Transverse colon (tissue), 3 donors: ENCODE data around the gene RPL28.
"Not testable (repeated sequence)": the region's sequence is repeated elsewhere in the genome, so short reads cannot be mapped to it uniquely, and the experiment has no call there.

ENCODE experiments used
- CTCF ChIP-seq, 5 experiments: fragments of 200-600 bp in 3 of 5; fragments of 450-650 bp in 2 of 5; sonication (generic) in 3 of 5; IDR thresholded peaks; 1 replicate in 2 of 5; 2 replicates in 3 of 5; pipeline ENCODE4 v1.5.1; 2016 to 2017; ENCODE audit warnings: antibody characterized with exemption in 5 of 5, inconsistent platforms in 3 of 5, mild to moderate bottlenecking in 2 of 5, moderate library complexity in 1 of 5
- POLR2A ChIP-seq: fragments of 450-650 bp; IDR thresholded peaks from one replicate; pipeline ENCODE4 v1.6.1; 2016; ENCODE audit warnings: antibody characterized with exemption, mild to moderate bottlenecking, moderate library complexity

- not testable (repeated sequence) for TF ChIP-seq CTCF (IDR thresholded peaks at IDR 0.05); POLR2A
Measured at GRCh38 chr19:55409179-55409578, 23.4 kb downstream of the RPL28 start.
